HTR-8/SVneo (cell line): ENCODE results near the gene PCDHB15.
"Not testable (repeated sequence)": the region's sequence is repeated elsewhere in the genome, so short reads cannot be mapped to it uniquely, and the experiment has no call there.

Source experiments
- DNase-seq: peaks from one replicate; pipeline ENCODE4 v3.0.0; 2011; ENCODE audit warnings: low spot score, mixed read lengths; ENCODE audit not compliant: insufficient read length
- FAIRE-seq: peaks from 2 replicates; lab custom pipeline; 2011; peaks lifted over from hg19 to GRCh38; lab: Jason Lieb, UNC

PCDHB15 gene

DNA sequence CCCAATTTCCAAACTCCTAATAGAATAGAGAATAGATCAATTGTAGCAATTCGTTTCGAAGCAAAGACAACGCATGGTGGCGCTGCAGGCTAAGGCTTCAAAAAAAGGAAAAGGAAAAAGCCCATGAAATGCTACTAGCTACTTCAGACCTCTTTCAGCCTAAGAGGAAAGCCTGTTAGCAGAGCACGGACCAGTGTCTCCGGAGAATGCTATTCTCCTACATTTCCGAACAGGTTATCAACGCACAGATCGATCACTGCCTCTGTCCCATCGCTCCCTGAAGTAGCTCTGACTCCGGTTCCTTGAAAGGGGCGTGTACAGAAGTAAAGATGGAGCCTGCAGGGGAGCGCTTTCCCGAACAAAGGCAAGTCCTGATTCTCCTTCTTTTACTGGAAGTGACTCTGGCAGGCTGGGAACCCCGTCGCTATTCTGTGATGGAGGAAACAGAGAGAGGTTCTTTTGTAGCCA is at the start of gene PCDHB15:
Gene PCDHB15, plus strand, starts transcription at position 146 of the 468 bp plus-strand sequence. Its CDS starts 184 bp downstream, at position 330.
- FAIRE-seq, result no peak
- no peak for DNase-seq

DNA sequence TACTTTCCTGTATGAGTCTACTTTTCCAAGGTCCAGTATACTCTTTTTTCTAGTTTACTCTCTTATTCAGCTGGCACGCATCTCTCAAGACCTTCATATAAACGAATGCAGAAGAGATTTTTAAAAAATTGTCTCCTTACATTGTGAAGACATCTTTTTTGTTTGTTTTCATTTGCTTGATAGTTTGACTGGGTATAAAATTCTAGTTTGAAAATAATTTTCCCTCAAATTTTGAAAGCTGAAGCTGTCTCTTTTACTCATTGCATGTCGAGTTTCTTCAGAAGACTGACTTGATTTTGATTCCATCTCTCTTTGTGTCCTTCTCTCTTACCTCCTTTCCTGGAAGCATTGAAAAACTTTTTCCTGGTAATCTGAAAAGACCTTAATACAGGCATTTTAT is 48.8 kb upstream of the PCDHB15 start:
- FAIRE-seq (no peak), DNase-seq (no peak)

DNA sequence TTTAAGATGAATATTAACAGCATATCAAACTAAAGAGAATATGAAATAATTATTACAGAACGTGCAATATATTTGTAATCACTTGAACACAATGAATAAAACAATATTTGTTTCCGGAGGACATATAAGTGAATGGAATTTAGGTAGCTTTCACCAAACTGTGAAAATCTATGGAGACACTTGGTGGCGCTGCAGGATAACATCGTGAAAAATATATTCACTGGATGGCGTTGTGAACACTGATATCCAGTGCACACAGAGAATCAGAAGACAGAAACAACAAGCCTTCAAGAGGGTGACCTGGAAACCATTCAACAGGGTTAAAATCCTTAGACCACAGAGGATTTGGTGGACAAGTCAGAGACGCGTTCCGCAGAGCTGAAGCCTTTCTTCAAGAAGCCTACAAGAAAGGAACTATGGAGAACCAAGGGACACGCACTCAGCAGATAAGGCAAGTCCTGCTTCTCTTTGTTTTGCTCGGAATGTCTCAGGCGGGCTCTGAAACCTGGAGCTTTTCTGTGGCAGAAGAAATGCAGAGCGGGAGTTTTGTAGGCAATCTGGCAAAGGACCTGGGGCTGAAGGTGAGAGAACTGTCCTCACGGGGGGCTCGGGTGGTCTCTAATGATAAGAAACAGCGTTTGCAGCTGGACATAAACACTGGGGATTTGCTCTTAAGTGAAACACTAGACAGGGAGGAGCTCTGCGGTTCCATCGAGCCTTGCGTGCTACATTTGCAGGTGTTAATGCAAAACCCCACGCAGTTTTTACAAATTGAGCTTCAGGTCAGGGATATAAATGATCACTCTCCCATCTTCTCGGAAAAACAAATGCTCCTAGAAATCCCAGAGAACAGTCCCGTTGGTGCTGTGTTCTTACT is 45.6 kb upstream of the PCDHB15 start, which contains the start of gene PCDHB11:
Gene PCDHB11, plus strand, starts transcription at position 269 of the 877 bp plus-strand sequence. Its CDS starts 148 bp downstream, at position 417.
- FAIRE-seq (peak; percentile 86), DNase-seq (peak; percentile 67)

DNA sequence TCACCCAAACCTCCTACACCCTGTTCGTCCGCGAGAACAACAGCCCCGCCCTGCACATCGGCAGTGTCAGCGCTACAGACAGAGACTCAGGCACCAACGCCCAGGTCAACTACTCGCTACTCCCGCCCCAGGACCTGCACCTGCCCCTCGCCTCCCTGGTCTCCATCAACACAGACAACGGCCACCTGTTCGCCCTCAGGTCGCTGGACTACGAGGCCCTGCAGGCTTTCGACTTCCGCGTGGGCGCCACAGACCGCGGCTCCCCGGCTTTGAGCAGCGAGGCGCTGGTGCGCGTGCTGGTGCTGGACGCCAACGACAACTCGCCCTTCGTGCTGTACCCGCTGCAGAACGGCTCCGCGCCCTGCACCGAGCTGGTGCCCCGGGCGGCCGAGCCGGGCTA is 44.1 kb upstream of the PCDHB15 start:
- FAIRE-seq, result not testable (repeated sequence)

DNA sequence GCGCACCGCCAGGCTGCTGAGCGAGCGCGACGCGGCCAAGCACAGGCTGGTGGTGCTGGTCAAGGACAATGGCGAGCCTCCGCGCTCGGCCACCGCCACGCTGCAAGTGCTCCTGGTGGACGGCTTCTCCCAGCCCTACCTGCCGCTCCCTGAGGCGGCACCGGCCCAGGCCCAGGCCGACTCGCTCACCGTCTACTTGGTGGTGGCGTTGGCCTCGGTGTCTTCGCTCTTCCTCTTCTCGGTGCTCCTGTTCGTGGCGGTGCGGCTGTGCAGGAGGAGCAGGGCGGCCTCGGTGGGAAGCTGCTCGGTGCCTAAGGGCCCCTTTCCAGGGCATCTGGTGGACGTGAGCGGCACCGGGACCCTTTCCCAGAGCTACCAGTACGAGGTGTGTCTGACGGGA is 43.5 kb upstream of the PCDHB15 start:
- FAIRE-seq, DNase-seq: not testable (repeated sequence)

More for the DNA sequence above, 44.1 kb upstream of the PCDHB15 start:
- DNase-seq, result not testable (repeated sequence)

DNA sequence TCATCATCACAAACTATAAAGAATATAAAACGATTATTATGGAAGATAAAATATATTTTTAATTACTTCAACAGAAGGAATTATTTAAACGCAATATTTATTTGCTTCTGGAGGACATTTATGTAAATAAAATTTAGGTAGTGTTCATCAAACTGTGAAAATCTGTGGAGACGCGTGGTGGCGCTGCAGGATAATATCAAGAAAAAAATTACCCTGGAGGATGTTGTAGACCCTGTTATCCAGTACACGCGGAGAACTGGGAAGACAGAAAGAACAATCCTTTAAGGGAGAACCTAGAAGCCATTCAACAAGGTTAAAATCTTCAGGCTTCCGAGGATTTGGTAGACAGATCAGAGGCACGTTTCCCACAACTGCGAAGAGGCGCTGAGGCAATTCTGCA is 36.7 kb upstream of the PCDHB15 start, which contains the start of gene PCDHB12:
Gene PCDHB12, plus strand, starts transcription at position 242 of the 400 bp plus-strand sequence. CDS start 189 bp downstream, outside the sequence.
- DNase-seq, result peak; percentile 34
- no peak for FAIRE-seq

DNA sequence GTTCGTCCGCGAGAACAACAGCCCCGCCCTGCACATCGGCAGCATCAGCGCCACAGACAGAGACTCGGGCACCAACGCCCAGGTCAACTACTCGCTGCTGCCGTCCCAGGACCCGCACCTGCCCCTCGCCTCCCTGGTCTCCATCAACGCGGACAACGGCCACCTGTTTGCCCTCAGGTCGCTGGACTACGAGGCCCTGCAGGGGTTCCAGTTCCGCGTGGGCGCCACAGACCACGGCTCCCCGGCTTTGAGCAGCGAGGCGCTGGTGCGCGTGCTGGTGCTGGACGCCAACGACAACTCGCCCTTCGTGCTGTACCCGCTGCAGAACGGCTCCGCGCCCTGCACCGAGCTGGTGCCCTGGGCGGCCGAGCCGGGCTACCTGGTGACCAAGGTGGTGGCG is 34.9 kb upstream of the PCDHB15 start:
- FAIRE-seq, DNase-seq: not testable (repeated sequence)

DNA sequence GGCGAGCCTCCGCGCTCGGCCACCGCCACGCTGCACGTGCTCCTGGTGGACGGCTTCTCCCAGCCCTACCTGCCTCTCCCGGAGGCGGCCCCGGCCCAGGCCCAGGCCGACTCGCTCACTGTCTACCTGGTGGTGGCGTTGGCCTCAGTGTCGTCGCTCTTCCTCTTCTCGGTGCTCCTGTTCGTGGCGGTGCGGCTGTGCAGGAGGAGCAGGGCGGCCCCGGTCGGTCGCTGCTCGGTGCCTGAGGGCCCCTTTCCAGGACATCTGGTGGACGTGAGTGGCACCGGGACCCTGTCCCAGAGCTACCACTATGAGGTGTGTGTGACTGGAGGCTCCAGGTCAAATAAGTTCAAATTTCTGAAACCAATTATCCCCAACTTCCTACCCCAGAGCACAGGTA is 34.3 kb upstream of the PCDHB15 start:
- FAIRE-seq, DNase-seq: not testable (repeated sequence)

DNA sequence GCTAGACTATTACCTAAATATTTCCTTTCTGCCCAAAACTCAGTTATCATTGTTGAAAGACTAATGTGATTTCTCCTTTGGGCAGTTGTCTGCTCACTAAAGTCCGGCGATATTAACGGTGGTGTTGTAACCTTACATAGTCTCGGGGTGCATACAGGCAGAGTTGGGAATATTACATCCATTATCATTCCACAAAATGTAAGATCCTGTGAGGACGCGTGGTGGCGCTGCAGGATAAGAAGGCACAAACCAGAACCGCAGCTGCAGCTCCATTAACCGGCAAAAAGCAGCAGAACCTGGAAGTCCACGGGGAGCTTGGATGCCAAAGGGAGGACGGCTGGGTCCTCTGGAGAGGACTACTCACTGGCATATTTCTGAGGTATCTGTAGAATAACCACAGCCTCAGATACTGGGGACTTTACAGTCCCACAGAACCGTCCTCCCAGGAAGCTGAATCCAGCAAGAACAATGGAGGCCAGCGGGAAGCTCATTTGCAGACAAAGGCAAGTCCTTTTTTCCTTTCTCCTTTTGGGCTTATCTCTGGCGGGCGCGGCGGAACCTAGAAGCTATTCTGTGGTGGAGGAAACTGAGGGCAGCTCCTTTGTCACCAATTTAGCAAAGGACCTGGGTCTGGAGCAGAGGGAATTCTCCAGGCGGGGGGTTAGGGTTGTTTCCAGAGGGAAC is 31.4 kb upstream of the PCDHB15 start, which contains the start of gene PCDHB13:
Gene PCDHB13, plus strand, starts transcription at position 264 of the 684 bp plus-strand sequence. Its CDS starts 205 bp downstream, at position 469.
- not testable (repeated sequence) for DNase-seq
- peak; percentile 78 for FAIRE-seq

DNA sequence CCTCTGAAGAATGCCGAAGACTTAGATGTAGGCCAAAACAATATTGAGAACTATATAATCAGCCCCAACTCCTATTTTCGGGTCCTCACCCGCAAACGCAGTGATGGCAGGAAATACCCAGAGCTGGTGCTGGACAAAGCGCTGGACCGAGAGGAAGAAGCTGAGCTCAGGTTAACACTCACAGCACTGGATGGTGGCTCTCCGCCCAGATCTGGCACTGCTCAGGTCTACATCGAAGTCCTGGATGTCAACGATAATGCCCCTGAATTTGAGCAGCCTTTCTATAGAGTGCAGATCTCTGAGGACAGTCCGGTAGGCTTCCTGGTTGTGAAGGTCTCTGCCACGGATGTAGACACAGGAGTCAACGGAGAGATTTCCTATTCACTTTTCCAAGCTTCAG is 30.6 kb upstream of the PCDHB15 start:
- DNase-seq, result not testable (repeated sequence)
- FAIRE-seq, result peak; percentile 76

DNA sequence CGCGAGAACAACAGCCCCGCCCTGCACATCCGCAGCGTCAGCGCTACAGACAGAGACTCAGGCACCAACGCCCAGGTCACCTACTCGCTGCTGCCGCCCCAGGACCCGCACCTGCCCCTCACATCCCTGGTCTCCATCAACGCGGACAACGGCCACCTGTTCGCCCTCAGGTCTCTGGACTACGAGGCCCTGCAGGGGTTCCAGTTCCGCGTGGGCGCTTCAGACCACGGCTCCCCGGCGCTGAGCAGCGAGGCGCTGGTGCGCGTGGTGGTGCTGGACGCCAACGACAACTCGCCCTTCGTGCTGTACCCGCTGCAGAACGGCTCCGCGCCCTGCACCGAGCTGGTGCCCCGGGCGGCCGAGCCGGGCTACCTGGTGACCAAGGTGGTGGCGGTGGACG is 29.7 kb upstream of the PCDHB15 start:
- not testable (repeated sequence) for DNase-seq, FAIRE-seq

DNA sequence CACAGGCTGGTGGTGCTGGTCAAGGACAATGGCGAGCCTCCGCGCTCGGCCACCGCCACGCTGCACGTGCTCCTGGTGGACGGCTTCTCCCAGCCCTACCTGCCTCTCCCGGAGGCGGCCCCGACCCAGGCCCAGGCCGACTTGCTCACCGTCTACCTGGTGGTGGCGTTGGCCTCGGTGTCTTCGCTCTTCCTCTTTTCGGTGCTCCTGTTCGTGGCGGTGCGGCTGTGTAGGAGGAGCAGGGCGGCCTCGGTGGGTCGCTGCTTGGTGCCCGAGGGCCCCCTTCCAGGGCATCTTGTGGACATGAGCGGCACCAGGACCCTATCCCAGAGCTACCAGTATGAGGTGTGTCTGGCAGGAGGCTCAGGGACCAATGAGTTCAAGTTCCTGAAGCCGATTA is 29.2 kb upstream of the PCDHB15 start:
- not testable (repeated sequence) for FAIRE-seq, DNase-seq

DNA sequence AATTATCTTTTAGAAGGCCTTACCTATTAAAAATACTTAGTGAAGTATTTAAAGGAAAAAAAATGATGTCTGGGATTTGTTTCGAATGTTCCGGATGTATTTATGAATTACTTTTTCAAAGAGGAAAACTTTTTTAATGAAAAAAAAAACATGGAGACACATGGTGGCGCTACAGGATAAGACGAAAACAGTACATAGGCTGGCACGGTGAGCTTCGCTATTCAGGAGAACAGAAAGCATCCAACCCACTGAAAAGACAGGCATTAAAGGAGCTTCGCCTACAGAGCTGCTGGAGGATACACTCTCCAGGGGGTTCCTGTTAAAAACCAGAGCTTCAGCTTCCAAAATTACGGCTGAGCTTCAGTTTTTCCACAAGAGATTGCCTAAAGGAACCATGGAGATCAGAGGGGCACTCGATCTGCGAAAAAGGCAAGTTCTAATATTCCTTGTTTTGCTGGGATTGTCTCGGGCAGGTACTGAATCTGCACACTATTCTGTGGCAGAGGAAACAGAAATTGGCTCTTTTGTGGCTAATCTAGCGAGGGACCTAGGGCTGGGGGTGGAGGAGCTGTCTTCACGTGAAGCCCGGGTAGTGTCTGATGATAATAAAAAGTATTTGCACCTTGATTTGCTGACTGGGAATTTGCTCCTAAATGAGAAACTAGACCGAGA is 21.9 kb upstream of the PCDHB15 start, which contains the start of gene PCDHB14:
Gene PCDHB14, plus strand, starts transcription at position 232 of the 672 bp plus-strand sequence. Its CDS starts 163 bp downstream, at position 395.
- DNase-seq (peak; percentile 47), FAIRE-seq (no peak)

DNA sequence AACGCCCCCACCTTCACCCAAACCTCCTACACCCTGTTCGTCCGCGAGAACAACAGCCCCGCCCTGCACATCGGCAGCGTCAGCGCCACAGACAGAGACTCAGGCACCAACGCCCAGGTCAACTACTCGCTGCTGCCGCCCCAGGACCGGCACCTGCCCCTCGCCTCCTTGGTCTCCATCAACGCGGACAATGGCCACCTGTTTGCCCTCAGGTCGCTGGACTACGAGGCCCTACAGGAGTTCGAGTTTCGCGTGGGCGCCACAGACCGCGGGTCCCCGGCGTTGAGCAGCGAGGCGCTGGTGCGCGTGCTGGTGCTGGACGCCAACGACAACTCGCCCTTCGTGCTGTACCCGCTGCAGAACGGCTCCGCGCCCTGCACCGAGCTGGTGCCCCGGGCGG is 20.4 kb upstream of the PCDHB15 start:
- not testable (repeated sequence) for FAIRE-seq, DNase-seq

DNA sequence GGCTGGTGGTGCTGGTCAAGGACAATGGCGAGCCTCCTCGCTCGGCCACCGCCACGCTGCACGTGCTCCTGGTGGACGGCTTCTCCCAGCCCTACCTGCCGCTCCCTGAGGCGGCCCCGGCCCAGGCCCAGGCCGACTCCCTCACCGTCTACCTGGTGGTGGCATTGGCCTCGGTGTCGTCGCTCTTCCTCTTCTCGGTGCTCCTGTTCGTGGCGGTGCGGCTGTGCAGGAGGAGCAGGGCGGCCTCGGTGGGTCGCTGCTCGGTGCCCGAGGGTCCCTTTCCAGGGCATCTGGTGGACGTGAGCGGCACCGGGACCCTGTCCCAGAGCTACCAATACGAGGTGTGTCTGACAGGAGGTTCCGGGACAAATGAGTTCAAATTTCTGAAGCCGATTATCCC is 19.8 kb upstream of the PCDHB15 start:
- FAIRE-seq, DNase-seq: not testable (repeated sequence)

DNA sequence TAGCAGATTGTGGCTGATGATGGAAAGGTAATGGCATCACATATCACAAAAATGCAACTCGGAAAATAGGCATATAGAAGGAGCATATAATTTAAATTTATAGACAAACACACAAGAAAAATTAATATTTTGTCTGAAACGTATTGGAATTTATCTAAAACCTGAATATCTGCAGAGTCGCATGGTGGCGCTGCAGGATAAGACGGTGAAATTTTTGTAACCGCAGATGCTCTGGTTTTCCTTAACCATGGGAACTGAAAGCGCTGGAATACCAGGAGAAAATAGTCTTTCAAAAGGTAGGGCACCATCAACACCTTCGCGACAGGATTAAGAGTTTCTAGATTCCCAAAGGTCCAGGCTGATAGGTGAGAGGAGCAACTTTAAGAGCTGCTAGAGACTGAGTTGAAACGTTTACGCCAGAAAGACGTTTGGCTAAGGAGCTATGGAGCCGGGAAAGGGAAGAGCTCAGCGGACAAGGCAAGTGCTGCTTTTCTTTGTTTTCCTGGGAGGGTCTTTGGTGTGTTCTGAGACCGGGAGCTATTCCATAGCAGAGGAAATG is 11.0 kb upstream of the PCDHB15 start:
- FAIRE-seq, result no peak

DNA sequence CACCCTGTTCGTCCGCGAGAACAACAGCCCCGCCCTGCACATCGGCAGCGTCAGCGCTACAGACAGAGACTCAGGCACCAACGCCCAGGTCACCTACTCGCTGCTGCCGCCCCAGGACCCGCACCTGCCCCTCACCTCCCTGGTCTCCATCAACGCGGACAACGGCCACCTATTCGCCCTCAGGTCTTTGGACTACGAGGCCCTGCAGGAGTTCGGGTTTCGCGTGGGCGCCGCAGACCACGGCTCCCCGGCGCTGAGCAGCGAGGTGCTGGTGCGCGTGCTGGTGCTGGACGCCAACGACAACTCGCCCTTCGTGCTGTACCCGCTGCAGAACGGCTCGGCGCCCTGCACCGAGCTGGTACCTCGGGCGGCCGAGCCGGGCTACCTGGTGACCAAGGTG is 9.3 kb upstream of the PCDHB15 start:
- DNase-seq, FAIRE-seq: not testable (repeated sequence)

More for the DNA sequence above, 11.0 kb upstream of the PCDHB15 start:
- DNase-seq, result no peak

DNA sequence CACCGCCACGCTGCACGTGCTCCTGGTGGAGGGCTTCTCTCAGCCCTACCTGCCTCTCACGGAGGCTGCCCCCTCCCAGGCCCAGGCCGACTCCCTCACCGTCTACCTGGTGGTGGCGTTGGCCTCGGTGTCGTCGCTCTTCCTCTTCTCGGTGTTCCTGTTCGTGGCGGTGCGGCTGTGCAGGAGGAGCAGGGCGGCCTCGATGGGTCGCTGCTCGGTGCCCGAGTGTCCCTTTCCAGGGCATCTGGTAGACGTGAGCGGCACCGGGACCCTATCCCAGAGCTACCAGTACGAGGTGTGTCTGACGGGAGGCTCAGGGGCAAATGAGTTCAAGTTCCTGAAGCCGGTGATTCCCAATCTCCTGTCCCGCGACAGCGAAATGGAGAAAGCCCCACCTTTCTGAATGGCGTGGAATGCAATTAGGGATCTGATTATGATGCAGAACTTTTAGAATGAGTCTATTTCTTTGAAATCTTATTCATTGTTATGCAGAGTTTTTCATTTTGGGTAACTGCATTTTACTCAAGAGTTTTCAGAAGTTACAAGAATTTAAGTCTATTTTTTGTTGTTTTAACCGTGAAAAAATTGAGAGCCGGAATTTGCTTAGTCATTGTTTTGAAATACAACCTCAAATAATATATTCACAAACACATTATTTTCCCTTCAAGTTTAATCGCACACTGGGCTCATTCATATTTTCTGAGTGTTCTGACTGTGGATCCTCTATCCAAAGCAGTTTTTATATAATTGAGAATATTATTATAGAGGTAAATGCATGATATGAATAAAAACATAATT is 8.5 kb upstream of the PCDHB15 start:
- no peak for FAIRE-seq
- no peak for DNase-seq

DNA sequence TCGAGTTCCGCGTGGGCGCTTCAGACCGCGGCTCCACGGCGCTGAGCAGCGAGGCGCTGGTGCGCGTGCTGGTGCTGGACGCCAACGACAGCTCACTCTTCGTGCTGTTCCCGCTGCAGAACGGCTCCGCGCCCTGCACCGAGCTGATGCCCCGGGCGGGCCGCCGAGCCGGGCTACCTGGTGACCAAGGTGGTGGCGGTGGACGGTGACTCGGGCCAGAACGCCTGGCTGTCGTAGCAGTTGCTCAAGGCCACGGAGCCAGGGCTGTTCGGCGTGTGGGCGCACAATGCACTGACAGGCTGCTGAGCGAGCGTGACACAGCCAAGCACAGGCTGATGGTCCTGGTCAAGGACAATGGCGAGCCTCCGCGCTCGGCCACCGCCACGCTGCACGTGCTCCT is 3.7 kb upstream of the PCDHB15 start:
- FAIRE-seq (no peak), DNase-seq (no peak)
